Tibial nerve (tissue), 4 donors: ENCODE data around the gene SMTNL1.

Experiments used
- CTCF ChIP-seq, 5 experiments: fragments of 200-600 bp in 3 of 5; fragments of 450-650 bp in 2 of 5; sonication (generic) in 3 of 5; IDR thresholded peaks; one replicate each; pipeline ENCODE4 v1.5.1; 2016 to 2019; ENCODE audit warnings: antibody characterized with exemption in 5 of 5, mild to moderate bottlenecking in 3 of 5, moderate library complexity in 2 of 5
- EP300 ChIP-seq, 2 donors: sonication (generic); formaldehyde crosslinking; IDR thresholded peaks; one replicate each; pipeline ENCODE4 v1.6.1; 2017; ENCODE audit warnings: antibody characterized with exemption in 2 of 2, mild to moderate bottlenecking in 1 of 2
- POLR2A ChIP-seq, 2 donors: fragments of 450-650 bp; IDR thresholded peaks; one replicate each; pipeline ENCODE4 v1.6.1; 2017; ENCODE audit warnings: antibody characterized with exemption in 2 of 2, mild to moderate bottlenecking in 2 of 2, moderate library complexity in 2 of 2

GRCh38 chr11:57491371-57492061 lies 45.9 kb upstream of the SMTNL1 start:
- peak; percentile 33 to 56 (median 40) for TF ChIP-seq CTCF (IDR thresholded peaks at IDR 0.05)
- no peak for TF ChIP-seq POLR2A (IDR thresholded peaks at IDR 0.05)
- TF ChIP-seq EP300 (IDR thresholded peaks at IDR 0.05): no peak
